H7 (cell line): ENCODE data around the gene SNX2. TPM values are rescaled to one million over a fixed set of nuclear protein-coding genes. Genes with fewer than 3 reads are reported as not detected.

ENCODE experiments used
- DNase-seq: peaks from one replicate; pipeline ENCODE4 v3.0.0; 2012
- H3K27me3 ChIP-seq: 2 replicates; pipeline ENCODE4 v1.6.0; 2011; ENCODE audit warnings: mild to moderate bottlenecking, low read length; ENCODE audit not compliant: control insufficient read depth, insufficient read depth
- H3K36me3 ChIP-seq: replicated peaks from 2 replicates; pipeline ENCODE4 v1.5.1; 2011; ENCODE audit warnings: low read length; ENCODE audit not compliant: control insufficient read depth, insufficient read depth
- H3K4me3 ChIP-seq: 2 replicates; pipeline ENCODE4 v1.5.1; 2011; ENCODE audit warnings: low read depth, mild to moderate bottlenecking, control low read depth, low read length, moderate library complexity; ENCODE audit not compliant: insufficient read depth
- total RNA-seq: library from RNA; depleted of rRNA; stranded (reverse); fragments of >200 nt; shearing (Covaris generic); gene quantifications from 2 replicates; pipeline ENCODE4 v1.2.3, GENCODE V29; 2014; rRNA removed

The SNX2 gene
- total RNA-seq, 1 experiment from 2014 or later, result 68.2 TPM

GRCh38 chr5:122877518-122877917, 102.6 kb downstream of the SNX2 start:
- H3K4me3 ChIP-seq, result no peak overlapping the region
- H3K27me3 ChIP-seq, result no peaks in the 10 kb centered on the region
- H3K36me3 ChIP-seq, result no peaks in the 10 kb centered on the region
- no peak for DNase-seq

GRCh38 chr5:122879076-122879475, 104.2 kb downstream of the SNX2 start:
- H3K27me3 ChIP-seq, result no peaks in the 10 kb centered on the region

More at GRCh38 chr5:122879076-122879475, 104.2 kb downstream of the SNX2 start:
- no peaks in the 10 kb centered on the region for H3K36me3 ChIP-seq
- H3K4me3 ChIP-seq, result no peak overlapping the region
- no peak for DNase-seq

Other genes starting within 250 kb of the SNX2 start
- gene SNX24, start 70.5 kb downstream of the SNX2 start, total RNA-seq, result 15.9 and 16.6 TPM in 2 replicates